ENCODE measurements around the gene ZBTB20. TPM values are rescaled to one million over a fixed set of nuclear protein-coding genes. Genes with fewer than 3 reads are reported as not detected.
A peak's percentile ranks its signal among the peaks of the same experiment; 100 is the strongest.

Gene ZBTB20
- total RNA-seq, 1 donor from 2014 or later: 62.0 TPM

- no peaks in the 10 kb centered on the region for H3K27me3 ChIP-seq (ENCODE audit: low read depth)
- H3K36me3 ChIP-seq: no peaks in the 10 kb centered on the region
- no peaks in the 10 kb centered on the region for H3K9me3 ChIP-seq (replicated peaks)
- TF ChIP-seq, protein P1, sequence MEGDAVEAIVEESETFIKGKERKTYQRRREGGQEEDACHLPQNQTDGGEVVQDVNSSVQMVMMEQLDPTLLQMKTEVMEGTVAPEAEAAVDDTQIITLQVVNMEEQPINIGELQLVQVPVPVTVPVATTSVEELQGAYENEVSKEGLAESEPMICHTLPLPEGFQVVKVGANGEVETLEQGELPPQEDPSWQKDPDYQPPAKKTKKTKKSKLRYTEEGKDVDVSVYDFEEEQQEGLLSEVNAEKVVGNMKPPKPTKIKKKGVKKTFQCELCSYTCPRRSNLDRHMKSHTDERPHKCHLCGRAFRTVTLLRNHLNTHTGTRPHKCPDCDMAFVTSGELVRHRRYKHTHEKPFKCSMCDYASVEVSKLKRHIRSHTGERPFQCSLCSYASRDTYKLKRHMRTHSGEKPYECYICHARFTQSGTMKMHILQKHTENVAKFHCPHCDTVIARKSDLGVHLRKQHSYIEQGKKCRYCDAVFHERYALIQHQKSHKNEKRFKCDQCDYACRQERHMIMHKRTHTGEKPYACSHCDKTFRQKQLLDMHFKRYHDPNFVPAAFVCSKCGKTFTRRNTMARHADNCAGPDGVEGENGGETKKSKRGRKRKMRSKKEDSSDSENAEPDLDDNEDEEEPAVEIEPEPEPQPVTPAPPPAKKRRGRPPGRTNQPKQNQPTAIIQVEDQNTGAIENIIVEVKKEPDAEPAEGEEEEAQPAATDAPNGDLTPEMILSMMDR (IDR thresholded peaks at IDR 0.05; ENCODE audit: borderline replicate concordance): no peak
- peak overlapping the region; percentile 6 for H3K27ac ChIP-seq (replicated peaks)
- H3K4me1 ChIP-seq: peaks cover 75% of the 10 kb centered on the region
- DNase-seq: no peak
- no peak overlapping the region for H3K4me3 ChIP-seq
- intact Hi-C loops (cut with micrococcal nuclease): no loop called here
Observed at GRCh38 chr3:114404590-114404989, 742.5 kb downstream of the ZBTB20 start.

DNA sequence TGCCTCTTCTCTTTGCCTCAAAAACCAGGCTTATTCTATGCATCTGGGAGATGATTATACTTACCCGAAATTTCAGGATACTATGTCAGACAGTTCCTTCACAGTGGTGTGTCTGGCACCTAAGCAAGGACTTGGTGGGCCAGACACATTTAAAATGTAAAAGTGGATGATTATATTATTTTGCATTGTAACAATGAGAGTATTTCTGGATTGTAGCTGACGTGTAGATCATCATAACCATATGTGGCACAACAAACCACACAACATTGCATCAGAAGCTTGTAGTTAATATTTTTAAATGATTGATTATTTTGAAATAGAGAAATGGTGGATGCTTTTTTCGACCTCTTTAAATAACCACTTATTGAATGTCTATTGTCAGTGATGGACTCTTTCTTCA lies 744.2 kb downstream of the ZBTB20 start:
- TF ChIP-seq, protein P1 (IDR thresholded peaks at IDR 0.05; ENCODE audit: borderline replicate concordance): no peak

DNA sequence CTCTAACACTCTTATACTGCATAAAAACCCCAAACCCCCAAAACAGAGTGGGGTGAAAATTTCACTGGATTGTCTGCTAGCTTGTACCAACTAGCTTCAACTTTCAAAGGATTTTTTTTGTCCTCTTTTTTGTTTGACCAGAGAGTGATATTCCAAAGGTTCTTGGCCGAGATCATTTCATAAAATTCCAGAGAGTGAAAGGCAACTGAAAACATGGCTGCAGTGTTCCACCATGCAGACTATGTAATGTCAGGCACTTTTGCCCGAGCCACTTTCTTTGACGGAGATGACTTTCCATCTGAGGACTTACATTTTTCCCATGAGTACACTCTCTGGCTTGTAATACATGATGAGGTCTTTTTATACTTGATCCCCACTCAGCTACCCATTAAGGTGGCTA lies 745.7 kb downstream of the ZBTB20 start:
- peak overlapping the region; percentile 54 for H3K27ac ChIP-seq (replicated peaks)
- no peaks in the 10 kb centered on the region for H3K36me3 ChIP-seq
- intact Hi-C loops (cut with micrococcal nuclease): no loop called here
- TF ChIP-seq, protein P1 (IDR thresholded peaks at IDR 0.05; ENCODE audit: borderline replicate concordance): no peak
- peaks cover 57% of the 10 kb centered on the region for H3K4me1 ChIP-seq
- H3K4me3 ChIP-seq: no peak overlapping the region
- DNase-seq: no peak
- no peaks in the 10 kb centered on the region for H3K27me3 ChIP-seq (ENCODE audit: low read depth)
- no peaks in the 10 kb centered on the region for H3K9me3 ChIP-seq (replicated peaks)

More for the DNA sequence above, 744.2 kb downstream of the ZBTB20 start:
- Histone ChIP-seq H3K9me3 (replicated peaks) (no peaks in the 10 kb centered on the region), H3K27me3 (ENCODE audit: low read depth) (no peaks in the 10 kb centered on the region), H3K27ac (replicated peaks) (no peak overlapping the region), H3K36me3 (no peaks in the 10 kb centered on the region), H3K4me1 (peaks cover 68% of the 10 kb centered on the region), H3K4me3 (no peak overlapping the region)
- DNase-seq: no peak
- intact Hi-C loops (cut with micrococcal nuclease): no loop called here

- intact Hi-C loops (cut with micrococcal nuclease): no loop called here
- no peak overlapping the region for H3K4me3 ChIP-seq
- no peaks in the 10 kb centered on the region for H3K27me3 ChIP-seq (ENCODE audit: low read depth)
- no peaks in the 10 kb centered on the region for H3K36me3 ChIP-seq
- H3K4me1 ChIP-seq: peaks cover 57% of the 10 kb centered on the region
- TF ChIP-seq, protein P1 (IDR thresholded peaks at IDR 0.05; ENCODE audit: borderline replicate concordance): no peak
- DNase-seq: no peak
- H3K9me3 ChIP-seq (replicated peaks): no peaks in the 10 kb centered on the region
- peak overlapping the region; percentile 62 for H3K27ac ChIP-seq (replicated peaks)
Observed at GRCh38 chr3:114400371-114400770, 746.7 kb downstream of the ZBTB20 start.

DNA sequence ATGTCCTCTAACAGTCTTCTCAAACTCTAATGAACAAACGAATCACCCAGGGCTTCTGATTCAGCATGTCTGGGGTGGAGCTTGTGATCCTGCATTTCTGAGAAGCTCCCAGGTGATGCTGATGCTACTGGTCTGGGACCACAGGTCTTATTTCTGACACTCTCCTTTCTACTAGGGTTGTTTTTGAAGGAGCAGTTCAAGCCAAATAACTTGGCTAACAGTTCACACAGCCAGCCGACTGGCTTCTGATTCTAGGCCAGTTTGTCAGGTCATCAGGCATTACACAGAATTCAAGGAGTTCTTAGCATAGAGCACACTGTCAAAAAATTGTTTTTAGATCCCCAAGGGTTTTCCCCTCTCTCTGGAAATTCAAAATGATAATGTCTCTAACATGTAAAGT lies 752.5 kb downstream of the ZBTB20 start:
- H3K4me3 ChIP-seq: no peak overlapping the region
- TF ChIP-seq, protein P1 (IDR thresholded peaks at IDR 0.05; ENCODE audit: borderline replicate concordance): no peak
- no peaks in the 10 kb centered on the region for H3K9me3 ChIP-seq (replicated peaks)
- peaks cover 51% of the 10 kb centered on the region for H3K4me1 ChIP-seq
- DNase-seq: no peak
- intact Hi-C loops (cut with micrococcal nuclease): no loop called here
- no peaks in the 10 kb centered on the region for H3K36me3 ChIP-seq
- peak overlapping the region; percentile 1 for H3K27ac ChIP-seq (replicated peaks)
- H3K27me3 ChIP-seq (ENCODE audit: low read depth): no peaks in the 10 kb centered on the region
